WTC11 (cell line): Measurements from ENCODE around the gene NOS1. TPM values are rescaled to one million over a fixed set of nuclear protein-coding genes. Genes with fewer than 3 reads are reported as not detected.

Experiments used
- ATAC-seq: fragments of 200-7000 bp; cut with Tn5 transposase; 2 replicates; pipeline ENCODE4 v1.10.0; 2021; ENCODE audit warnings: mild to moderate bottlenecking, moderate library complexity
- CTCF ChIA-PET: fragments of 300-600 bp; sonication (Branson Sonifier 250); formaldehyde crosslinking; loops from one replicate; lab custom pipeline; 2021; ENCODE audit warnings: antibody characterized with exemption; lab: Charles Lee
- POLR2A ChIA-PET: fragments of 350-600 bp; sonication (Branson Sonifier 250); formaldehyde crosslinking; loops from one replicate; lab custom pipeline; 2021; ENCODE audit warnings: antibody characterized with exemption; lab: Charles Lee
- DNase-seq: peaks from one replicate; pipeline ENCODE4 v3.0.0; 2021; ENCODE audit warnings: low spot score
- H3K27ac Mint-ChIP-seq: 2 replicates; pipeline ENCODE4 v1.8.0; 2021; ENCODE audit warnings: mixed read lengths
- H3K27me3 Mint-ChIP-seq: 2 replicates; pipeline ENCODE4 v1.8.0; 2021; ENCODE audit warnings: low read depth, mild to moderate bottlenecking, moderate library complexity, mixed read lengths
- H3K36me3 Mint-ChIP-seq: 2 replicates; pipeline ENCODE4 v1.8.0; 2021; ENCODE audit warnings: mixed read lengths
- H3K4me1 Mint-ChIP-seq: 2 replicates; pipeline ENCODE4 v1.8.0; 2022; ENCODE audit warnings: mixed read lengths
- H3K4me3 Mint-ChIP-seq: 2 replicates; pipeline ENCODE4 v1.8.0; 2021; ENCODE audit warnings: mild to moderate bottlenecking, moderate library complexity, mixed read lengths
- H3K9me3 Mint-ChIP-seq: 2 replicates; pipeline ENCODE4 v1.8.0; 2021; ENCODE audit warnings: mixed read lengths
- ATF3 ChIP-seq: sonication (generic); formaldehyde crosslinking; conservative IDR thresholded peaks from 2 replicates; pipeline ENCODE4 v1.8.1; 2022; ENCODE audit warnings: mild to moderate bottlenecking, missing genetic modification reagents
- ERG ChIP-seq: fragments of 250-450 bp; sonication (Bioruptor Pico); IDR thresholded peaks from 2 replicates; pipeline ENCODE4 v1.8.0; 2021; ENCODE audit warnings: mild to moderate bottlenecking
- ETV6 ChIP-seq: sonication (generic); formaldehyde crosslinking; IDR thresholded peaks from 2 replicates; pipeline ENCODE4 v1.8.1; 2022; ENCODE audit warnings: mild to moderate bottlenecking, missing genetic modification reagents
- GRHL2 ChIP-seq: fragments of 250-450 bp; sonication (Bioruptor Pico); IDR thresholded peaks from 2 replicates; pipeline ENCODE4 v1.8.0; 2022; ENCODE audit warnings: mild to moderate bottlenecking, moderate library complexity; ENCODE audit not compliant: insufficient replicate concordance, severe bottlenecking
- HMGA2 ChIP-seq: fragments of 250-450 bp; sonication (Bioruptor Pico); IDR thresholded peaks from 2 replicates; pipeline ENCODE4 v1.4.0; 2021; ENCODE audit warnings: mild to moderate bottlenecking, moderate library complexity
- HMGXB4 ChIP-seq: sonication (generic); formaldehyde crosslinking; IDR thresholded peaks from 2 replicates; pipeline ENCODE4 v1.8.1; 2023; ENCODE audit warnings: mild to moderate bottlenecking, moderate library complexity, missing genetic modification reagents
- NFATC4 ChIP-seq: fragments of 250-450 bp; sonication (Bioruptor Pico); IDR thresholded peaks from 2 replicates; pipeline ENCODE4 v1.9.0; 2021; ENCODE audit warnings: mild to moderate bottlenecking
- NFYB ChIP-seq: sonication (generic); formaldehyde crosslinking; conservative IDR thresholded peaks from 2 replicates; pipeline ENCODE4 v1.8.0; 2022; ENCODE audit warnings: low read depth, missing genetic modification reagents
- NR1H2 ChIP-seq: sonication (generic); formaldehyde crosslinking; IDR thresholded peaks from 2 replicates; pipeline ENCODE4 v1.9.0; 2021; ENCODE audit warnings: mild to moderate bottlenecking, moderate library complexity, missing genetic modification reagents
- OVOL2 ChIP-seq: fragments of 250-450 bp; sonication (Bioruptor Pico); IDR thresholded peaks from 2 replicates; pipeline ENCODE4 v1.9.0; 2021; ENCODE audit warnings: mild to moderate bottlenecking, borderline replicate concordance
- TEAD1 ChIP-seq: sonication (generic); formaldehyde crosslinking; IDR thresholded peaks from 2 replicates; pipeline ENCODE4 v1.8.0; 2022; ENCODE audit warnings: mild to moderate bottlenecking, missing genetic modification reagents
- TP53 ChIP-seq: sonication (generic); formaldehyde crosslinking; IDR thresholded peaks from 2 replicates; pipeline ENCODE4 v1.8.1; 2023; ENCODE audit warnings: mild to moderate bottlenecking, missing genetic modification reagents
- ZNF121 ChIP-seq: sonication (generic); formaldehyde crosslinking; IDR thresholded peaks from 2 replicates; pipeline ENCODE4 v1.8.0; 2023; ENCODE audit warnings: missing genetic modification reagents
- ZNF138 ChIP-seq: sonication (generic); formaldehyde crosslinking; conservative IDR thresholded peaks from 2 replicates; pipeline ENCODE4 v1.8.1; 2022; ENCODE audit warnings: mild to moderate bottlenecking, moderate library complexity, missing genetic modification reagents
- ZNF281 ChIP-seq: sonication (generic); formaldehyde crosslinking; IDR thresholded peaks from 2 replicates; pipeline ENCODE4 v1.8.0; 2023; ENCODE audit warnings: mild to moderate bottlenecking, missing genetic modification reagents
- ZNF396 ChIP-seq: fragments of 250-450 bp; sonication (Bioruptor Pico); IDR thresholded peaks from 2 replicates; pipeline ENCODE4 v1.8.0; 2021; ENCODE audit warnings: mild to moderate bottlenecking, moderate library complexity, borderline replicate concordance
- ZNF423 ChIP-seq: fragments of 250-450 bp; sonication (Bioruptor Pico); IDR thresholded peaks from 2 replicates; pipeline ENCODE4 v2.1.2; 2022; ENCODE audit warnings: mild to moderate bottlenecking, moderate library complexity
- ZNF532 ChIP-seq: fragments of 250-450 bp; sonication (Bioruptor Pico); IDR thresholded peaks from 2 replicates; pipeline ENCODE4 v1.9.0; 2021; ENCODE audit warnings: mild to moderate bottlenecking, borderline replicate concordance
- total RNA-seq: library from RNA; stranded (reverse); gene quantifications from 3 replicates; pipeline ENCODE4 v1.2.3, GENCODE V29; 2021
- TF ChIP-seq, protein P1 (sequence below): sonication (generic); formaldehyde crosslinking; IDR thresholded peaks from 2 replicates; pipeline ENCODE4 v1.8.1; 2022; ENCODE audit warnings: low read depth, missing genetic modification reagents, borderline replicate concordance
- TF ChIP-seq, protein P2 (sequence below): sonication (generic); formaldehyde crosslinking; IDR thresholded peaks from 2 replicates; pipeline ENCODE4 v1.8.0; 2022; ENCODE audit warnings: missing genetic modification reagents

NOS1 gene
- total RNA-seq, 1 experiment from 2014 or later: 4.5 TPM

- no peak overlapping the region for H3K27ac Mint-ChIP-seq
- no peak for DNase-seq
- POLR2A ChIA-PET: no interaction called here
- H3K9me3 Mint-ChIP-seq: no peaks in the 10 kb centered on the region
- no peaks in the 10 kb centered on the region for H3K36me3 Mint-ChIP-seq
- no peak overlapping the region for H3K4me3 Mint-ChIP-seq
- CTCF ChIA-PET: interaction anchor here (0.6 to 2.2 kb wide), 5 partner anchors 127 to 494 kb away, joined by 3 to 12 read pairs (median 5); no protein-coding TSS in a partner anchor
- H3K27me3 Mint-ChIP-seq: peaks cover 61% of the 10 kb centered on the region
- no peak for ATAC-seq
- peaks cover 22% of the 10 kb centered on the region for H3K4me1 Mint-ChIP-seq
- no peak for TF ChIP-seq NR1H2 (CRISPR knock-in tag)
- TF ChIP-seq OVOL2 (CRISPR knock-in tag): no peak
- TF ChIP-seq ZNF121 (CRISPR knock-in tag): no peak
- TF ChIP-seq ERG: no peak
- TF ChIP-seq HMGXB4: no peak
- TF ChIP-seq TEAD1 (CRISPR knock-in tag): no peak
- no peak for TF ChIP-seq ATF3 (CRISPR knock-in tag)
- TF ChIP-seq ZNF532 (CRISPR knock-in tag): no peak
- TF ChIP-seq NFYB: no peak
- TF ChIP-seq ZNF423 (CRISPR knock-in tag): no peak
- TF ChIP-seq ZNF396 (CRISPR knock-in tag): no peak
- TF ChIP-seq ETV6 (CRISPR knock-in tag): no peak
These were observed 1.7 kb upstream of the NOS1 start for GRCh38 chr12:117363056-117363662.

DNA sequence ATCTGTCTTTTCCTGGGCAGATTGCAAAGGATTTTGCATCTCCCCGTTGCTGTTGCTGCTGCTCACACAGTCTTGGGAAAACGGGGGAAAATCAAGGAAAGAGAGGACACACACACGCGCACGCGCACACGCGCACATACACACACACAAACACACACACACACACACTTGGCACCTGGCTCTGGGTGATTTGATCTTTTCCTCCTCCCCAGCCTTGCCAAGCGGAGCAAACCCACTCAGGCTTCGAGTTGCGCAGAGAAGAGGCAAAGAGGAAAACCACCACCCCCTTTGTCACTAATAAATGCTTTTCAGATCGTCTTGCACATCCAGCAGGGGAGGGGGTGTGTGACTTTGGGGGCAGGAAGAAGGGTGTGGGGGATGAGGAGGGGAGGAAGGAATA is 965 bp upstream of the NOS1 start:
- CTCF ChIA-PET: interaction anchor here (1.2 to 2.2 kb wide), 3 partner anchors 126 to 309 kb away, joined by 5 to 12 read pairs (median 9); no protein-coding TSS in a partner anchor
- peaks cover 69% of the 10 kb centered on the region for H3K27me3 Mint-ChIP-seq
- no peak for TF ChIP-seq HMGA2 (CRISPR knock-in tag)
- TF ChIP-seq NR1H2 (CRISPR knock-in tag): no peak
- no peak for TF ChIP-seq TP53 (CRISPR knock-in tag)
- TF ChIP-seq, protein P1, sequence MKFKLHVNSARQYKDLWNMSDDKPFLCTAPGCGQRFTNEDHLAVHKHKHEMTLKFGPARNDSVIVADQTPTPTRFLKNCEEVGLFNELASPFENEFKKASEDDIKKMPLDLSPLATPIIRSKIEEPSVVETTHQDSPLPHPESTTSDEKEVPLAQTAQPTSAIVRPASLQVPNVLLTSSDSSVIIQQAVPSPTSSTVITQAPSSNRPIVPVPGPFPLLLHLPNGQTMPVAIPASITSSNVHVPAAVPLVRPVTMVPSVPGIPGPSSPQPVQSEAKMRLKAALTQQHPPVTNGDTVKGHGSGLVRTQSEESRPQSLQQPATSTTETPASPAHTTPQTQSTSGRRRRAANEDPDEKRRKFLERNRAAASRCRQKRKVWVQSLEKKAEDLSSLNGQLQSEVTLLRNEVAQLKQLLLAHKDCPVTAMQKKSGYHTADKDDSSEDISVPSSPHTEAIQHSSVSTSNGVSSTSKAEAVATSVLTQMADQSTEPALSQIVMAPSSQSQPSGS (CRISPR knock-in tag): no peak
- no peak for TF ChIP-seq ZNF281 (CRISPR knock-in tag)
- TF ChIP-seq, protein P2, sequence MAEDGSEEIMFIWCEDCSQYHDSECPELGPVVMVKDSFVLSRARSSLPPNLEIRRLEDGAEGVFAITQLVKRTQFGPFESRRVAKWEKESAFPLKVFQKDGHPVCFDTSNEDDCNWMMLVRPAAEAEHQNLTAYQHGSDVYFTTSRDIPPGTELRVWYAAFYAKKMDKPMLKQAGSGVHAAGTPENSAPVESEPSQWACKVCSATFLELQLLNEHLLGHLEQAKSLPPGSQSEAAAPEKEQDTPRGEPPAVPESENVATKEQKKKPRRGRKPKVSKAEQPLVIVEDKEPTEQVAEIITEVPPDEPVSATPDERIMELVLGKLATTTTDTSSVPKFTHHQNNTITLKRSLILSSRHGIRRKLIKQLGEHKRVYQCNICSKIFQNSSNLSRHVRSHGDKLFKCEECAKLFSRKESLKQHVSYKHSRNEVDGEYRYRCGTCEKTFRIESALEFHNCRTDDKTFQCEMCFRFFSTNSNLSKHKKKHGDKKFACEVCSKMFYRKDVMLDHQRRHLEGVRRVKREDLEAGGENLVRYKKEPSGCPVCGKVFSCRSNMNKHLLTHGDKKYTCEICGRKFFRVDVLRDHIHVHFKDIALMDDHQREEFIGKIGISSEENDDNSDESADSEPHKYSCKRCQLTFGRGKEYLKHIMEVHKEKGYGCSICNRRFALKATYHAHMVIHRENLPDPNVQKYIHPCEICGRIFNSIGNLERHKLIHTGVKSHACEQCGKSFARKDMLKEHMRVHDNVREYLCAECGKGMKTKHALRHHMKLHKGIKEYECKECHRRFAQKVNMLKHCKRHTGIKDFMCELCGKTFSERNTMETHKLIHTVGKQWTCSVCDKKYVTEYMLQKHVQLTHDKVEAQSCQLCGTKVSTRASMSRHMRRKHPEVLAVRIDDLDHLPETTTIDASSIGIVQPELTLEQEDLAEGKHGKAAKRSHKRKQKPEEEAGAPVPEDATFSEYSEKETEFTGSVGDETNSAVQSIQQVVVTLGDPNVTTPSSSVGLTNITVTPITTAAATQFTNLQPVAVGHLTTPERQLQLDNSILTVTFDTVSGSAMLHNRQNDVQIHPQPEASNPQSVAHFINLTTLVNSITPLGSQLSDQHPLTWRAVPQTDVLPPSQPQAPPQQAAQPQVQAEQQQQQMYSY: no peak
- TF ChIP-seq ZNF138 (CRISPR knock-in tag): no peak
- no peak for TF ChIP-seq NFATC4 (CRISPR knock-in tag)
- TF ChIP-seq GRHL2 (CRISPR knock-in tag): no peak

More for the DNA sequence above, 965 bp upstream of the NOS1 start:
- no peaks in the 10 kb centered on the region for H3K36me3 Mint-ChIP-seq
- no peak overlapping the region for H3K27ac Mint-ChIP-seq
- peaks cover 22% of the 10 kb centered on the region for H3K4me1 Mint-ChIP-seq
- ATAC-seq: no peak
- H3K4me3 Mint-ChIP-seq: peak overlapping the region; percentile 65
- POLR2A ChIA-PET: no interaction called here
- H3K9me3 Mint-ChIP-seq: no peaks in the 10 kb centered on the region
- no peak for DNase-seq
